IMR-90 (cell line): ENCODE data around the gene SAMD11. TPM values are rescaled to one million over a fixed set of nuclear protein-coding genes. Genes with fewer than 3 reads are reported as not detected.

Experiments used
- ATAC-seq: fragments of 200-7000 bp; cut with Tn5 transposase; 2 replicates; pipeline ENCODE4 v1.9.1; 2020; ENCODE audit warnings: low read depth, mild to moderate bottlenecking, moderate library complexity
- BruUV-seq: library from RNA; stranded (reverse); fragments of 400-500 nt; replicated peaks from 2 replicates; lab custom pipeline; 2021; lab: Mats Ljungman, UMichigan
- CTCF ChIA-PET: fragments of 300-600 bp; formaldehyde crosslinking; extraction: SDS; loops from one replicate; lab custom pipeline; 2021; ENCODE audit warnings: antibody characterized with exemption; lab: Yijun Ruan, JAX
- POLR2A ChIA-PET: fragments of 300-600 bp; sonication (Branson Sonifier 250); formaldehyde crosslinking; loops from one replicate; lab custom pipeline; 2022; ENCODE audit warnings: antibody characterized with exemption; ENCODE audit not compliant: unreplicated experiment; lab: Charles Lee
- DNase-seq: peaks from one replicate; pipeline ENCODE4 v3.0.0; 2013
- H2AFZ ChIP-seq: replicated peaks from 2 replicates; pipeline ENCODE3; 2013; ENCODE audit warnings: low read length, mild to moderate bottlenecking; ENCODE audit not compliant: poor library complexity
- H2AK5ac ChIP-seq: 2 replicates; pipeline ENCODE4 v1.6.1; 2013; ENCODE audit warnings: low read depth, low read length, inconsistent platforms
- H2AK9ac ChIP-seq: replicated peaks from 2 replicates; pipeline ENCODE3; 2013; ENCODE audit warnings: mild to moderate bottlenecking, low read depth, low read length, moderate library complexity; ENCODE audit not compliant: poor library complexity
- H2BK120ac ChIP-seq: 2 replicates; pipeline ENCODE4 v1.6.1; 2013; ENCODE audit warnings: low read depth, low read length, inconsistent platforms
- H2BK15ac ChIP-seq: 3 replicates; pipeline ENCODE4 v1.6.1; 2013; ENCODE audit warnings: low read depth, low read length, inconsistent platforms
- H2BK20ac ChIP-seq: 2 replicates; pipeline ENCODE4 v1.6.1; 2013; ENCODE audit warnings: low read depth, mild to moderate bottlenecking, inconsistent platforms, low read length, moderate library complexity
- H2BK5ac ChIP-seq: 2 replicates; pipeline ENCODE4 v1.6.1; 2013; ENCODE audit warnings: mild to moderate bottlenecking, low read depth, low read length, inconsistent platforms; ENCODE audit not compliant: poor library complexity, severe bottlenecking
- H3K14ac ChIP-seq: replicated peaks from 2 replicates; pipeline ENCODE4 v1.6.1; 2013; ENCODE audit warnings: low read depth, low read length, inconsistent platforms
- H3K18ac ChIP-seq: 2 replicates; pipeline ENCODE4 v1.6.1; 2013; ENCODE audit warnings: low read depth, low read length, control low read depth
- H3K23ac ChIP-seq: 2 replicates; pipeline ENCODE4 v1.6.1; 2013; ENCODE audit warnings: low read depth, low read length, inconsistent platforms
- H3K27ac ChIP-seq: 2 replicates; pipeline ENCODE4 v1.5.1; 2013; ENCODE audit warnings: mild to moderate bottlenecking, control low read depth, low read length; ENCODE audit not compliant: insufficient read depth
- H3K27me3 ChIP-seq: 2 replicates; pipeline ENCODE4 v1.6.1; 2013; ENCODE audit warnings: low read length; ENCODE audit not compliant: control insufficient read depth, insufficient read depth
- H3K36me3 ChIP-seq: 2 replicates; pipeline ENCODE4 v1.6.1; 2013; ENCODE audit warnings: low read length, mixed read lengths; ENCODE audit not compliant: control insufficient read depth, insufficient read depth
- H3K4ac ChIP-seq: 2 replicates; pipeline ENCODE4 v1.6.1; 2013; ENCODE audit warnings: low read depth, low read length, inconsistent platforms
- H3K4me1 ChIP-seq: 2 replicates; pipeline ENCODE4 v1.6.1; 2013; ENCODE audit warnings: low read length, mixed read lengths; ENCODE audit not compliant: control insufficient read depth, insufficient read depth
- H3K4me2 ChIP-seq: 2 replicates; pipeline ENCODE4 v1.6.1; 2013; ENCODE audit warnings: low read depth, mild to moderate bottlenecking, control low read depth, low read length, moderate library complexity
- H3K4me3 ChIP-seq: 2 replicates; pipeline ENCODE4 v1.5.1; 2013; ENCODE audit warnings: low read depth, mild to moderate bottlenecking, control low read depth, low read length, moderate library complexity; ENCODE audit not compliant: insufficient read depth
- H3K56ac ChIP-seq: 2 replicates; pipeline ENCODE4 v1.6.1; 2013; ENCODE audit warnings: low read length, inconsistent platforms; ENCODE audit not compliant: insufficient read depth; ENCODE audit errors: extremely low read depth
- H3K79me1 ChIP-seq, 2 experiments: 2 replicates each; pipeline ENCODE4 v1.6.1; 2013; ENCODE audit warnings: low read length in 2 of 2, inconsistent platforms in 1 of 2, low read depth in 1 of 2
- H3K9ac ChIP-seq: 2 replicates; pipeline ENCODE4 v1.6.1; 2013; ENCODE audit warnings: low read depth, low read length, control low read depth
- H3K9me1 ChIP-seq: 2 replicates; pipeline ENCODE4 v1.6.1; 2013; ENCODE audit warnings: low read length, inconsistent platforms; ENCODE audit not compliant: insufficient read depth
- H3K9me3 ChIP-seq: 2 replicates; pipeline ENCODE4 v1.6.1; 2013; ENCODE audit warnings: low read length; ENCODE audit not compliant: control insufficient read depth, insufficient read depth
- H4K20me1 ChIP-seq: 2 replicates; pipeline ENCODE4 v1.6.1; 2013; ENCODE audit warnings: low read length, inconsistent platforms; ENCODE audit not compliant: insufficient read depth
- H4K5ac ChIP-seq: 2 replicates; pipeline ENCODE4 v1.6.1; 2013; ENCODE audit warnings: mild to moderate bottlenecking, low read depth, low read length, control low read depth
- H4K8ac ChIP-seq, 2 experiments: 2 replicates each; pipeline ENCODE4 v1.6.1; 2013; ENCODE audit warnings: low read depth in 2 of 2, low read length in 2 of 2, control low read depth in 1 of 2, inconsistent platforms in 1 of 2
- H4K91ac ChIP-seq: 2 replicates; pipeline ENCODE4 v1.6.1; 2013; ENCODE audit warnings: low read depth, low read length, inconsistent platforms; ENCODE audit not compliant: insufficient read depth
- MAZ ChIP-seq: IDR thresholded peaks from 2 replicates; pipeline ENCODE4 v1.6.1; 2012; ENCODE audit warnings: low read depth, mild to moderate bottlenecking, low read length, improper control_type of control experiment, moderate library complexity, borderline replicate concordance
- NFE2L2 ChIP-seq: fragments of 150-350 bp; IDR thresholded peaks from 2 replicates; pipeline ENCODE4 v1.6.1; 2016; ENCODE audit warnings: low read depth, mild to moderate bottlenecking, low read length
- POLR2A ChIP-seq: IDR thresholded peaks from 2 replicates; pipeline ENCODE4 v1.6.1; 2012; ENCODE audit warnings: mild to moderate bottlenecking, low read depth, low read length
- RAD21 ChIP-seq: IDR thresholded peaks from 2 replicates; pipeline ENCODE4 v1.6.1; 2012; ENCODE audit warnings: low read length, improper control_type of control experiment
- RFX5 ChIP-seq: IDR thresholded peaks from 2 replicates; pipeline ENCODE4 v1.8.0; 2012; ENCODE audit warnings: low read depth, mild to moderate bottlenecking, low read length, moderate library complexity
- SMC3 ChIP-seq: fragments of 150-350 bp; IDR thresholded peaks from 2 replicates; pipeline ENCODE4 v1.6.1; 2016; ENCODE audit warnings: low read depth, mild to moderate bottlenecking, antibody characterized with exemption, low read length, moderate library complexity
- WGBS, 2 experiments: methylation state at CpG; one replicate each; pipeline versions ENCODE4 v1.1.5 to v1.1.7; 2013; ENCODE audit warnings: missing lambda C conversion rate in 2 of 2; ENCODE audit not compliant: insufficient read length in 1 of 2; ENCODE audit errors: extremely low coverage in 2 of 2; 5-methylcytosine and 5-hydroxymethylcytosine counted together
- dilution Hi-C: fragments of 300-500 bp; cut with HindIII; formaldehyde crosslinking; loops from one replicate; pipeline ENCODE4 v1.14.3; 2018; ENCODE audit warnings: low sequenced_read_pairs; ENCODE audit not compliant: unreplicated experiment
- in situ Hi-C: fragments of 300-500 bp; cut with MboI; formaldehyde crosslinking; loops from 3 replicates; pipeline ENCODE4 v1.14.3; 2019; ENCODE audit warnings: low sequenced_read_pairs, inconsistent platforms, mixed read lengths
- intact Hi-C: fragments of 100-400 bp; cut with micrococcal nuclease; formaldehyde crosslinking; loops from 2 replicates; pipeline ENCODE4 v1.10.0; 2022
- polyA plus RNA-seq, 3 experiments: library from polyadenylated mRNA; depleted of rRNA; stranded (reverse); fragments of >200 nt; gene quantifications; 2 replicates each; pipeline ENCODE4 v1.2.3, GENCODE V29; 2012; ENCODE audit warnings: low replicate concordance in 1 of 3
- total RNA-seq: library from RNA; depleted of rRNA; stranded (reverse); fragments of >200 nt; gene quantifications from 2 replicates; pipeline ENCODE4 v1.2.3, GENCODE V29; 2012
- TF ChIP-seq, protein P1 (sequence below): conservative IDR thresholded peaks from 2 replicates; pipeline ENCODE4 v1.5.1; 2012; ENCODE audit warnings: mild to moderate bottlenecking, low read depth, low read length, improper control_type of control experiment
- TF ChIP-seq, protein P2 (sequence below): fragments of 150-350 bp; IDR thresholded peaks from 2 replicates; pipeline ENCODE4 v1.6.1; 2017; ENCODE audit warnings: mild to moderate bottlenecking, antibody characterized with exemption, low read length, low read depth

Gene SAMD11
- total and polyA plus RNA-seq, 2 of the 4 experiments (the other 2 are of a cell fraction) = 5.9 to 22.9 TPM

DNA sequence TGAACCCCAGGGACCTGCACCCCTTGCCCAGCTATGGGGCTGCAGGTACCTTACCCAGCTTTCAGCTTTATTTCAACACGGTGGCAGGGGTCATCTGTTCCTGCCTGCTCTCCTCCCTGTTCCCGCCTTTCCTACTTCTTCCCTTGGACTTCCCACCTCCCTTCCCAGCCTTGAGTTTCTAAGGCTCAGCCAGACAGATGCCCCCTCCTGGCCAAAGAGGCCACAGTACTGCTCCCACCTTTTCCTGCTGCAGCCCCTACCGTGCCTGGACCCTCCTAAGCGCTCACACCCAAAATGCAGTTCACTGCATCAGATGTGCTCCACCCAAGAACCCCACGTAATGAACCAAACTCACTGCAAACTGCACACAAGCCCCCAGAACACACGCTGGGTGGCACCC, 27.6 kb downstream of the SAMD11 start:
- H3K4me1 ChIP-seq = no peaks in the 10 kb centered on the region
- peaks cover 17% of the 10 kb centered on the region for H4K20me1 ChIP-seq
- H3K4ac ChIP-seq = no peak overlapping the region
- no peak overlapping the region for H4K8ac ChIP-seq
- WGBS, 2 experiments = 100% methylated on average over 3 of the region's 6 CpGs; no CpG with 5 or more reads in 1 of the 2 experiments
- H3K36me3 ChIP-seq = peaks cover 85% of the 10 kb centered on the region
- BruUV-seq = no TSS peak
- H3K9me1 ChIP-seq = peaks cover 7% of the 10 kb centered on the region
- ATAC-seq = peak; percentile 65
- in situ Hi-C loops (no loop called here), dilution Hi-C loops (no loop called here), intact Hi-C loops (loop anchor here (1.0 kb wide), 1 partner anchor 47 kb away; no protein-coding TSS in a partner anchor)
- no peak overlapping the region for H2BK5ac ChIP-seq
- H3K27me3 ChIP-seq = no peaks in the 10 kb centered on the region
- H3K4me2 ChIP-seq = no peak overlapping the region
- POLR2A ChIA-PET = no interaction called here
- no peak overlapping the region for H3K23ac ChIP-seq
- TF ChIP-seq, protein P1, sequence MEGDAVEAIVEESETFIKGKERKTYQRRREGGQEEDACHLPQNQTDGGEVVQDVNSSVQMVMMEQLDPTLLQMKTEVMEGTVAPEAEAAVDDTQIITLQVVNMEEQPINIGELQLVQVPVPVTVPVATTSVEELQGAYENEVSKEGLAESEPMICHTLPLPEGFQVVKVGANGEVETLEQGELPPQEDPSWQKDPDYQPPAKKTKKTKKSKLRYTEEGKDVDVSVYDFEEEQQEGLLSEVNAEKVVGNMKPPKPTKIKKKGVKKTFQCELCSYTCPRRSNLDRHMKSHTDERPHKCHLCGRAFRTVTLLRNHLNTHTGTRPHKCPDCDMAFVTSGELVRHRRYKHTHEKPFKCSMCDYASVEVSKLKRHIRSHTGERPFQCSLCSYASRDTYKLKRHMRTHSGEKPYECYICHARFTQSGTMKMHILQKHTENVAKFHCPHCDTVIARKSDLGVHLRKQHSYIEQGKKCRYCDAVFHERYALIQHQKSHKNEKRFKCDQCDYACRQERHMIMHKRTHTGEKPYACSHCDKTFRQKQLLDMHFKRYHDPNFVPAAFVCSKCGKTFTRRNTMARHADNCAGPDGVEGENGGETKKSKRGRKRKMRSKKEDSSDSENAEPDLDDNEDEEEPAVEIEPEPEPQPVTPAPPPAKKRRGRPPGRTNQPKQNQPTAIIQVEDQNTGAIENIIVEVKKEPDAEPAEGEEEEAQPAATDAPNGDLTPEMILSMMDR = peak; percentile 40
- TF ChIP-seq, protein P2, sequence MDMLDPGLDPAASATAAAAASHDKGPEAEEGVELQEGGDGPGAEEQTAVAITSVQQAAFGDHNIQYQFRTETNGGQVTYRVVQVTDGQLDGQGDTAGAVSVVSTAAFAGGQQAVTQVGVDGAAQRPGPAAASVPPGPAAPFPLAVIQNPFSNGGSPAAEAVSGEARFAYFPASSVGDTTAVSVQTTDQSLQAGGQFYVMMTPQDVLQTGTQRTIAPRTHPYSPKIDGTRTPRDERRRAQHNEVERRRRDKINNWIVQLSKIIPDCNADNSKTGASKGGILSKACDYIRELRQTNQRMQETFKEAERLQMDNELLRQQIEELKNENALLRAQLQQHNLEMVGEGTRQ = no peak
- TF ChIP-seq MAZ = no peak
- no peak for TF ChIP-seq POLR2A
- TF ChIP-seq RAD21 = peak; percentile 46
- no peak for TF ChIP-seq NFE2L2
- TF ChIP-seq SMC3 = peak; percentile 57
- TF ChIP-seq RFX5 = no peak
- no peak overlapping the region for H3K27ac ChIP-seq
- no peak overlapping the region for H2AFZ ChIP-seq
- H4K5ac ChIP-seq = no peak overlapping the region
- H3K9ac ChIP-seq = no peak overlapping the region
- no peak overlapping the region for H2BK20ac ChIP-seq
- no peak overlapping the region for H2BK15ac ChIP-seq
- peak overlapping the region; percentile 89 for H2AK9ac ChIP-seq
- no peak overlapping the region for H3K4me3 ChIP-seq
- H3K56ac ChIP-seq = no peak overlapping the region
- no peak overlapping the region for H4K91ac ChIP-seq
- no peak overlapping the region for H2BK120ac ChIP-seq
- CTCF ChIA-PET = no interaction called here
- no peaks in the 10 kb centered on the region for H3K9me3 ChIP-seq
- peaks cover 9 to 30% of the 10 kb centered on the region in 2 experiments for H3K79me1 ChIP-seq
- peak; percentile 32 for DNase-seq
- no peak overlapping the region for H3K18ac ChIP-seq
- no peak overlapping the region for H2AK5ac ChIP-seq
- no peak overlapping the region for H3K14ac ChIP-seq
